Loucy (cell line): Measurements from ENCODE around the gene MRPL9.

ENCODE experiments used
- H2AFZ ChIP-seq: fragments of 200-600 bp; sonication (generic); 2 replicates; pipeline ENCODE4 v1.6.0; 2016; ENCODE audit warnings: antibody characterized with exemption, mild to moderate bottlenecking, low read length, moderate library complexity
- H3F3A ChIP-seq: fragments of 200-600 bp; 2 replicates; pipeline ENCODE4 v1.6.0; 2016; ENCODE audit warnings: antibody characterized with exemption, low read depth, mild to moderate bottlenecking
- H3K27me3 ChIP-seq: fragments of 200-600 bp; sonication (generic); 2 replicates; pipeline ENCODE4 v1.6.1; 2014; ENCODE audit warnings: low read length, mild to moderate bottlenecking; ENCODE audit not compliant: insufficient read depth, poor library complexity, severe bottlenecking
- H3K36me3 ChIP-seq: fragments of 200-600 bp; sonication (generic); 2 replicates; pipeline ENCODE4 v1.6.1; 2016; ENCODE audit warnings: low read length; ENCODE audit not compliant: insufficient read depth
- H3K4me1 ChIP-seq: fragments of 200-600 bp; sonication (generic); 2 replicates; pipeline ENCODE4 v1.5.1; 2014; ENCODE audit warnings: low read length, mild to moderate bottlenecking; ENCODE audit not compliant: insufficient read depth, poor library complexity, severe bottlenecking
- H3K4me2 ChIP-seq: fragments of 200-600 bp; sonication (generic); 2 replicates; pipeline ENCODE4 v1.6.0; 2014; ENCODE audit warnings: antibody characterized with exemption, low read length, low read depth, mild to moderate bottlenecking; ENCODE audit not compliant: poor library complexity, severe bottlenecking
- H3K4me3 ChIP-seq: fragments of 200-600 bp; sonication (generic); 2 replicates; pipeline ENCODE4 v1.5.1; 2014; ENCODE audit warnings: low read length, mild to moderate bottlenecking, mixed read lengths; ENCODE audit not compliant: poor library complexity, severe bottlenecking
- H3K79me2 ChIP-seq: fragments of 200-600 bp; sonication (generic); 2 replicates; pipeline ENCODE4 v1.6.1; 2014; ENCODE audit warnings: low read length; ENCODE audit not compliant: insufficient read depth
- H3K9ac ChIP-seq: fragments of 200-600 bp; sonication (generic); 2 replicates; pipeline ENCODE4 v1.6.0; 2014; ENCODE audit warnings: mild to moderate bottlenecking, low read depth, low read length, moderate library complexity; ENCODE audit not compliant: poor library complexity, severe bottlenecking
- H3K9me2 ChIP-seq: fragments of 200-600 bp; sonication (generic); replicated peaks from 2 replicates; pipeline ENCODE4 v1.6.1; 2016; ENCODE audit warnings: low read depth, low read length, mixed read lengths
- H3K9me3 ChIP-seq: fragments of 200-600 bp; sonication (generic); 2 replicates; pipeline ENCODE4 v1.6.1; 2014; ENCODE audit warnings: mild to moderate bottlenecking, antibody characterized with exemption, low read length, low read depth; ENCODE audit not compliant: insufficient read depth
- H4K20me1 ChIP-seq: fragments of 200-600 bp; sonication (generic); 2 replicates; pipeline ENCODE4 v1.6.0; 2014; ENCODE audit warnings: antibody characterized with exemption, low read length, mild to moderate bottlenecking; ENCODE audit not compliant: insufficient read depth, poor library complexity, severe bottlenecking
- EZH2phosphoT487 ChIP-seq: fragments of 200-600 bp; IDR thresholded peaks from 2 replicates; pipeline ENCODE4 v1.6.1; 2018; ENCODE audit warnings: antibody characterized with exemption, mild to moderate bottlenecking, moderate library complexity, borderline replicate concordance
- TF ChIP-seq, protein P1 (sequence below): fragments of 200-600 bp; sonication (generic); conservative IDR thresholded peaks from 2 replicates; pipeline ENCODE4 v1.5.1; 2014; ENCODE audit warnings: mild to moderate bottlenecking, antibody characterized with exemption, low read length

Gene MRPL9

DNA sequence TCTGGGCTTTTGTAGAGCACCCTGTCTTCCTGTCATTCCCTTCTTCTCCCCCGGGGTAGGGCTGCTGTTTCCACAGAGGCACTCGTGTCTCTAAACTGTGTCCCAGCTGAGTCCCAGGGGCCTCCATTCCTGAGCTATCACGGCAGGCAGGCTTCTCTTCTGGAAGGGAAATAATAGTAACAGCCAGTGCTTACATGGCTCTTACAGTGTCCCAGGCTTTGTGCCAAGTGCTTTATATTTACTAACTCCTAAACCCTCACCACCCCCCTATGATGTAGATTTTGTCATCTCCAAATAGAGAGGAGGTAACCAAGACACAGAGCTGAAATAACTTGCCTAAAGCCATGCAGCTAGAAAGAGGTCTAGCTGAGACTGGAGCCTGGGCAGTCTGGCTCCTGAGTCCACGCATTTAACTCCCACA lies 45.3 kb downstream of the MRPL9 start:
- H3K4me2 ChIP-seq, result no peak overlapping the region
- H3F3A ChIP-seq, result no peaks in the 10 kb centered on the region
- no peaks in the 10 kb centered on the region for H4K20me1 ChIP-seq
- H3K36me3 ChIP-seq, result no peaks in the 10 kb centered on the region
- no peak overlapping the region for H3K9ac ChIP-seq
- H3K9me2 ChIP-seq, result no peaks in the 10 kb centered on the region
- peaks cover 7% of the 10 kb centered on the region for H3K4me1 ChIP-seq
- H3K4me3 ChIP-seq, result no peak overlapping the region
- no peak for TF ChIP-seq EZH2phosphoT487
- TF ChIP-seq, protein P1, sequence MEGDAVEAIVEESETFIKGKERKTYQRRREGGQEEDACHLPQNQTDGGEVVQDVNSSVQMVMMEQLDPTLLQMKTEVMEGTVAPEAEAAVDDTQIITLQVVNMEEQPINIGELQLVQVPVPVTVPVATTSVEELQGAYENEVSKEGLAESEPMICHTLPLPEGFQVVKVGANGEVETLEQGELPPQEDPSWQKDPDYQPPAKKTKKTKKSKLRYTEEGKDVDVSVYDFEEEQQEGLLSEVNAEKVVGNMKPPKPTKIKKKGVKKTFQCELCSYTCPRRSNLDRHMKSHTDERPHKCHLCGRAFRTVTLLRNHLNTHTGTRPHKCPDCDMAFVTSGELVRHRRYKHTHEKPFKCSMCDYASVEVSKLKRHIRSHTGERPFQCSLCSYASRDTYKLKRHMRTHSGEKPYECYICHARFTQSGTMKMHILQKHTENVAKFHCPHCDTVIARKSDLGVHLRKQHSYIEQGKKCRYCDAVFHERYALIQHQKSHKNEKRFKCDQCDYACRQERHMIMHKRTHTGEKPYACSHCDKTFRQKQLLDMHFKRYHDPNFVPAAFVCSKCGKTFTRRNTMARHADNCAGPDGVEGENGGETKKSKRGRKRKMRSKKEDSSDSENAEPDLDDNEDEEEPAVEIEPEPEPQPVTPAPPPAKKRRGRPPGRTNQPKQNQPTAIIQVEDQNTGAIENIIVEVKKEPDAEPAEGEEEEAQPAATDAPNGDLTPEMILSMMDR, result no peak
- no peaks in the 10 kb centered on the region for H3K79me2 ChIP-seq
- no peaks in the 10 kb centered on the region for H3K27me3 ChIP-seq
- no peaks in the 10 kb centered on the region for H3K9me3 ChIP-seq
- no peak overlapping the region for H2AFZ ChIP-seq

DNA sequence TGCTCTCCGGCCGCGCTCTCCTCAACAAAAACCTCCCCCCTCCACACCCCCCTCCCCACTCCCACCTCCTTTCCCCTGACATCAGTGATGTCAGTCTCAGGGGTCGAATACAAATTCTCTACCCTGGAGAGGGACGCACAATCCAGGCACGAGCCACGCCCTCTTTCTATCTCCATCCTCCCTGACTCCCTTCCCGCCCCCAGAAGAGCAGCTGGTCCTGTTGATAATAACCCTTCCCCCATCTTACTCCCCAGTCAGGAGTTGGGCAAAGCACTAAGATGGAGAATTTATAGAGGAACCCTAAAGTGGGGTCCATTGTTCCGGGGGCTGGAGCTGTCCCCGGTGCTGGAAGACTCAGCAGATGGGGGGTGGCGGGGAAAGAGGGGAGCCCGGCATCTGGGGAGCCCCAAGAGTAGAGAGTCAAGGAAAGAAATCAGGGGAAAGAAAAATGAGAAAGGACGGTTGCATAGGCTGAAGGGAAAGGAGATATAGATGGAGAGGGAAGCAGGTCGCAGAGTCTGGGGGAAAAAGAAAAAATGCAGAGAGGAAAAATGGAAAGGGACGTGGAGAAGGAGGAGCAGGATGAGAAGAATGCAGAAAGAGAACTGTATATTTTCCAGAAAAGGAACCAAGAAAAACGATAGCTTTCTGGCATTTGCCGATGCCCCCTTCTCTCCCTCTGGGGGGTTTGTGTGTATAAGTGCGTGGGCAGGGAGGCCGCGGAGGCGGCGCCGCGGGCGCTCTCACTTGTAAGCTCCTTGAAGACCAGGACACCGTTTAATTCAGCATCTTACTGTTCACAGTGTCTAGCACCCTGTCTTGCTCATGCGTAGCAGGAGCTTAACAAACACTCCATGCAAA lies 46.3 kb downstream of the MRPL9 start, which contains the start of gene CELF3:
Gene CELF3 (minus strand): TSS at position 33 of the 861 bp plus-strand sequence. CDS start 783 bp downstream, outside the sequence.
- Histone ChIP-seq H3K27me3 (no peaks in the 10 kb centered on the region), H3K9me3 (no peaks in the 10 kb centered on the region), H3F3A (no peaks in the 10 kb centered on the region), H3K36me3 (no peaks in the 10 kb centered on the region), H3K4me1 (peaks cover 7% of the 10 kb centered on the region), H2AFZ (no peak within 1 kb of the TSS), H3K79me2 (no peaks in the 10 kb centered on the region), H3K4me3 (no peak within 1 kb of the TSS), H3K9ac (no peak within 1 kb of the TSS), H3K4me2 (no peak within 1 kb of the TSS), H3K9me2 (no peaks in the 10 kb centered on the region), H4K20me1 (no peaks in the 10 kb centered on the region)
- TF ChIP-seq, protein P1, result no peak
- no peak for TF ChIP-seq EZH2phosphoT487

DNA sequence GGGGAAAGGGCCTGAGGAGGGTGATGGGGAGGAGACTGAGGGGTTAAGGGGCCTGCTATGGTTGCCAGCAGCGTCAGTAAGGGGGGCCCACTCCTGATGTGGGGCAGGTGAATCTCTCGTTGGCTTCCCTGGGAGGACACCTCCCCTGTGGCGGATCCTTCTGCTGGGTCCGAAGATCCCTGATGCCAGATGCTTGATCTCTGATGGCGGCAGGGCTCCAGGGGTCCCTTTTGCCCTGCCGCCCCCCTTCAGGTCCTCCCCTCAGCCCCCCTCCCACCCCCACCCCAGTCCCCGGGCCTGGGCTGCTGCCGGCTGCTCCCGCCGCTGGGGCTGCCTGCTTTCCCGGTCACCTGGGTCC lies 46.9 kb downstream of the MRPL9 start:
- Histone ChIP-seq H3K36me3 (no peaks in the 10 kb centered on the region), H3K79me2 (no peaks in the 10 kb centered on the region), H3K9ac (no peak overlapping the region), H3K4me2 (no peak overlapping the region), H3K27me3 (no peaks in the 10 kb centered on the region), H3K9me2 (no peaks in the 10 kb centered on the region), H3K4me3 (no peak overlapping the region), H2AFZ (no peak overlapping the region), H3F3A (no peaks in the 10 kb centered on the region), H3K9me3 (no peaks in the 10 kb centered on the region), H3K4me1 (peaks cover 7% of the 10 kb centered on the region), H4K20me1 (no peaks in the 10 kb centered on the region)
- TF ChIP-seq EZH2phosphoT487, result no peak
- TF ChIP-seq, protein P1, result no peak
